HG03520 (cell line): Measurements from ENCODE around the gene NEU4.

Source experiments
- ATAC-seq: cut with Tn5 transposase; IDR thresholded peaks from one replicate; pipeline ENCODE4 v1.9.1; 2021; ENCODE audit warnings: mild to moderate bottlenecking, moderate library complexity; ENCODE audit not compliant: unreplicated experiment

The NEU4 gene

DNA sequence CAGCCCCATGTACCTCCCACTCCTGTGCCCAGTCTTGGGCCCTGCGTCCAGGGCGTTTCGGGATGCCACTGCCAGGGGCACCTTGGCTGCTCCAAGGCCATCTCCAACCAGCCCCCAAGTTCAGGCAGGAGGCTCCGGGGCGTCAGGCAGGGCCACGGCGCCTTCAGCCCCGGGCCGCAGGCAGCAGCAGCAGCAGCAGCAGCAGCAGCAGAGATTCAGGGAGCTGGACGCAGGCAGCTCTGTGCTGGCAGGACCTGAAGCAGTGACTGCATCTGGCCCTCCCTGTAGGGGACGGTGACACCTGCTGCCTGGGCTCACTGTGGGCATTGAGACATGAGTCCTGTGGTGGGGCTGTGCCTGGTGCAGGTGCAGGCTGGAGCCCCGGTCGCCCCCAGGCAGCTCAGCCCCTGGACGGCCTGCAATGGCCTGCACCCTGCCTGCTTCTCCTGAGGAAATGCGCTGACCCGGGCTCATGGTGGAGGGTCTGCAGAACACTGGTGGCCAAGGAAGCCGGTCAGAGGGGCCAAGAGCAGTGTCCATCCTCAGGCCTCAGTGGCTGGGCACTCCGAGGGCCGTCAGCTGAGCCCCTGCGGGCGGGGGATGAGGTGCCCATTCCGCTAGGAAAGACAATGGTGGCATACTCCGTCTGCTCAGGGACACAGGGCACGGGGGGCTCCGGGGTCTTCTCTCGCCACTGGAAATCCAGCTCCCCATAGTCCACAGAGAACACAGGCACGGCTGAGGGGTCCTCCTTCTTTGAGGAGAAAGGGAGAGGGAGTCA is 41.7 kb downstream of the NEU4 start:
- ATAC-seq, result no peak

DNA sequence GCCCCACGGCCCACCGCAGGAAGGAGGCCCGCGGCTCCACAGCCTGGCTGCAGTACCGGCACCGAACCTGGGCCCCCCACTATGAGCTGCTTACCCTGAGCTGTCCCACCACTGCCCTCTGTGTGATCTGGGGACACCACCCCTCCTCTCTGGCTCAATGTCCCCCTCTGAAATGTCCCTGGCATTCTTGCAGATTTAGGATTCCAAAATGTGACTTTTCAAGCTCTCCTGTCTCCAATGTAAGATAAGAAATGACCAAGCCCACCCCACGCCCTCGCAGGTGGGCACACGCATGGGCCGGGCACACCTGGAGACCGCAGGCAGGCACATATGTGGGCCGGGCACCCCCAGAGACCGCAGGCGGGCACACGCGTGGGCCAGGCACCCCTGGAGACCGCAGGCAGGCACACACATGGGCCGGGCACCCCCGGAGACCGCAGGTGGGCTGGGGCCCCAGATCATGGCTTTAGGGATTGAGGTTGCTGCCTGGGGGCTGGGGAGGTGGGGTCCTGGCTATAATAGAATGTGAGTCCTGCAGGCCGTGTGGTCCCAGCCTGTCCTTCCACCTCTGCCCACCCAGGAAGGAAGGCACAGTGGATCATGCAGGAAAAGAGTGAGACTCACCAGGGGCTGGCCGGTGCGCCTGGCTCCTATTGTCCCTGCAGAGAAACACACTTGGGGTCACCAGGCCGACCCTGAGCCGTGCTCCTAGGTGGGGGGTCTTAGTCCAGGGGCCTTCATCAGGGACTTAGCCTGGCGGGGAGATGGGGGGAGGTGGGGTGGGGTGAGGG is 42.5 kb downstream of the NEU4 start:
- ATAC-seq, result no peak

DNA sequence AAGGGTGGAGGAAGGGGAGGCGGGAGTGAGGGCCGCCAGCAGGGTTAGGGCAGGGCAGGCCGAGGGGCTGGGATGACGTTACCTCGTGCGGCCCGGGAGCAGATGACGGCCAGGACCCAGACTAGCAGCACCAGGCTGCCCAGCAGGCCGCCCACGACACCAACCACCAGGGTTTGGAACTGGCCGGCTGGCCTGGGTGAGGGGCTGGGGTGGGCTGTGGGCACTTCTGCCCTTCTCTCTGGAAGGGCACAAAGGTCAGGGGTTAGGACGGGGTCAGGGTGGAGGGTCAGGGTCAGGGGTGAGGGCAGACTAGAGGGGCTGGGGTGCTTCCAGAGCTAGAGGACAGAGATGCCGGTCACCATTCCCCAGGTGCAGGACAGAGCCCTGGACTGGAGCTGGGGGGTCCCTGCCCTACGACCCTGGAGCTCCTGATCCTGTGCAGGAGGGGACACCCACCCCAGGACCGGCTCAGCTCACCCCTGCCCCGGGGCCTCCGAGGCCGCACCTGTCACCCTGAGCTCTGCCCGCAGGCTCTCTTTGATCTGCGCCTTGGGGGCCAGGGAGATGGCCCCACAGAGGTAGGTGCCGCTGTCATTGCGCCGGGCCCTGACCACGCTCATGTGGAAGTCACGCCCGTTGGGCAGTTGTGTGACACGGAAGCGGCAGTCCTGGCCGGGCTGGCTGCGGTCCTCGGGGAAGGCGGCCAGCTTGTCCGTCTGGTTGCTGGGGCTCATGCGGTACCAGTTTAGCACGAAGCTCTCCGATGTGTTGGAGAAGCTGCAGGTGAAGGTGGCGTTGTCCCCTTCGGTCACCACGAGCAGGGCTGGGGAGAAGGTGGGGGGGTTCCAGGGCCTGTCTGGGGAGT is 43.4 kb downstream of the NEU4 start:
- ATAC-seq, result no peak

GRCh38 chr2:241852981-241853631 is 44.1 kb downstream of the NEU4 start:
- ATAC-seq, result no peak

- no peak for ATAC-seq
These were observed 44.8 kb downstream of the NEU4 start for GRCh38 chr2:241853651-241854341.

DNA sequence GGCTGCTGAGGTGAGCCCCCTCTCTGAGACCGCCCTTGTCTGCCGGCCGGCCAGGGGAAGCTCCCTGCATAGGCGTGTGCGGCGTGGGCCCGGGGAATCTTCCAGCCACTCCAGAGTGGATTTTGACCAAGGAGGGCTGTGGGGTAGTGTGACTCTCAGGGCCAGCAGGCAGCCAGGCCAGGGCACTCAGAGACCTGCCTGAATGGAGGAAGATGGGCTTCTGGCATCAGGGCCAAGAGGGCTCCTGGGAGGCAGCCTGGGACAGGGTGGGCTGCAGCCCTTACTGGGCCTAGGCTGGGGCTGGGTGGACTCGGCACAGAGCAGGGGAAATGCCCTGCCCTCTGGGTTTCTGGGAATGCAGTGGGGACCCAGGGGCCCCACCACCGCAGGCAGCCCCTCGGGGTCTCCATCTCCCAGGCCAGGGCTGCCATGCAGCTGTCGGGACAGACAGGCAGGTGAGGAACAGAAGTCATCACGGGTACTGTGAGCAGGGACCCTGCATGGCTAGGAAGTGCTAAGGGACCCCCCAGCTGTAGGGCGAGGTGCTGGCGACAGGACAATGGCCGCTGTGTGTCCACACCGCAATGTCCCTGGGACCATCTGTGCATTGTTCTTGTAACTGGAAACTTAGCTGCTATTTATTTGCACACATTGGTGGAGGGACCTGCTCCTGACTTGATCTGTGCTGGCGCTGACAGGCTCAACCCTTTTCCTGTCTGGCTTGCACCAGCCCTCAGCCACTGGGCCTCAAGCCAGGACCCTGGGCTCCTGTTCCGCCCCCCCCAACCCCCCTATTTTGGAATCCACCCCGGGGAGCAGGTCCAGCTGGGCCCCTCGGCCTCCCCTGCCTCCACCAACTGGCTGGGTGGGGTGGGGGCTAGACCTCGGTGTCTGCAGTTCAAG is 45.6 kb downstream of the NEU4 start:
- ATAC-seq, result no peak

DNA sequence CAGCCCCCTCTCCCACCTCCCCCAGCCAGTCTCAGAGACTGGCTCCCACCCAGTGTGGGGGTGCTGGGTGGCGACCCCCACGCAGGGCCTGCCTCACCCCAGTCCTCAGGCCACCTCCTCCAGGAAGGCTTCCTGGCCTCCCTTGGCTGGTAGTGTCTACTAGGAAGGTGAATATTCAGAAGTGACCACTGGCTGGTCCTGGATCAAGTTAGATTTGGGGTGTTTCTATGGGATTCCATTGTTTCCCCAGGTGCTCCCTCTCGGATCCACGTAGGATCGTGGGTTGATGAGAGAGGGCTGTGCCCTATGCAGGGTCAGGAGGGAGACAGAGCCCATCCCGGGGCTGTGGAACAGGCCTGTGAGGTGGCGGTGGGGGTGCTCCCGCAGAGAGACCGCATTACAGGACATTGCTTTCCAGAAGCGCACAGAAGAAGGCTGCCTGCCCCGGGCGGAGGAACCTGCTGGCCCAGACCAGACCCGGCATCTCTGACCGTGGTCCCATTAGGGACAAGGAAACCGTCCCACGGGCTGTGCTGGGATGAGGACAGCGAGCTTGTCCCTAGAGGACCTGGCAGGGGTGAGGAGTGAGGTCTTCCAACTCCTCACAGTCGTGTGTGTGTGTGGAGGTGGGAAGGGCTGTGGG is 46.4 kb downstream of the NEU4 start:
- no peak for ATAC-seq

DNA sequence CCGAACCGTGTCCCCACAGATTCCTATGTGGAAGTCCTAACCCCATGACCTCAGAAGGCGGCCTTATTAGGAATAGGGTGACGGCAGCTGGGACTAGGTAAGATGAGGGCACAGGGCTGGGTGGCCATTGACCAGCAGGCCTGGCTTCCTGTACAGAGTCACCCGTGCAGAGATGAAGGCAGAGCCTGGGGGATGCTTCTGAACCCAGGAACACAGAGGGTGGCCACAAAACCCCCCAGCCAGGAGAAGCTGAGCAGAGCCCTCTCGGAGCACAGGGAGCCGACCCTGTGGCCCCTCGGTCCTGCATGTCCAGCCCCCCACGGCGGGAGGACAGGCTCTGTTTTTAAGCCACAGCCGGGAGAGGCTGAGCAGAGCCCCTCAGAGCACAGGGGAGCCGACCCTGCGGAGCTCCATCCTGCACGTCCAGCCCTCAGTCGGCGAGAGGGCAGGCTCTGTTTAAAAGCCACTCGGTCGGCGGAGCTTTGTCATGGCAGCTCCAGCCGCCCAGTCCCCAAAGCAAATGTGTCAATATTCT is 47.0 kb downstream of the NEU4 start:
- no peak for ATAC-seq

DNA sequence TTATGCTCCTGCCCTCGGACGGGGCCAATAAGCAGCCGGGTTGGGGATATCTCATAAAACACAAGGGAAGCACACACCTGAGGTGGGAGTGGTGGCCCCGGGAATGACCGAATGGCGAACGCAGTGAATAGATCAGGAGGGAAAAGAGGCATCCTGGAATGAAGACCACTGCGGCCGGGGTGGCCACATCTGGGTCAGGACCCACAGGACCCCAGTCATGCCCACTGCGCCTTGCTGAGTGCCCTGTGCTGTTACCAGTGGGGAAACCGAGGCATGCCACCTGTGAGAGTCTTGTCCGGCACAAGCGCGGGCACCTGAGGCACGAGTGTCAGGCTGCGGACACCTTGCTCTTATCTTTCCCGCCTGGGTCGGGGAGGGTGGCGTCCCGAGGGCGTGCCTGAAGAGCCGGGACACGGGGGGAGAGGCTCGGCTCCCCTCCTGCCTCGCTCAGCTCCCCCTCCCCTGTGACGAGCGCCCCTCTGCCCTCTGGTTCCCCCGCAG is 48.1 kb downstream of the NEU4 start:
- ATAC-seq, result no peak

DNA sequence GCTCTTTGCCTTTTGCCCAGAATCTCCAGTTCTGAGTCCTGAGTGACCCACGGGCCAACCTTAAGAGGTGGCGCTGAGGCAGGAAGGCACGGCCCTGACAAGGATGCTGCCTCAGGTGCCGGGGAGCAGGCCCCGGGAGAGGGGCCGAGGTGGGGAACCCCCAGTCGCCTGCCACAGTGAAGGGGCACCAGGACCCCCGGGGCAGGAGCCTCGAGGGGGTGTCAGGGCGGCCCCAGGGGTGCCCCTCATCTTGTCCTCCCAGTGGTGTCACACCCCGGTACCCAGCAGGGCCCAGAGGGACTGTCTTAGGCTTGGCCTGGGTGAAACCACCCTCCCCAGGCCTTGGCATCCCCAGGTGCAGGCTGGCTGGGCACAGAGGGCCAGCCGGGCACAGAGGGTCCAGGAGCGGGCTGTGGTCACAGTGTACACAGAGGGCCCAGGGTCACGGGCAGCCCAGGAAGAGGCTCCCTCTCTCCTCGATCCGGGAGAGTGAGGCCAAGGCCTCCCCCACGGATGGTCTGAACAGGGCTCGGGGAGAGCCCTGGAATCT is 48.7 kb downstream of the NEU4 start:
- ATAC-seq, result no peak

- no peak for ATAC-seq
These were observed 49.4 kb downstream of the NEU4 start, which contains the start of gene PDCD1 for GRCh38 chr2:241858206-241859016. Gene PDCD1 (minus strand): TSS chr2:241858894. CDS start chr2:241858838, 56 bp downstream.

DNA sequence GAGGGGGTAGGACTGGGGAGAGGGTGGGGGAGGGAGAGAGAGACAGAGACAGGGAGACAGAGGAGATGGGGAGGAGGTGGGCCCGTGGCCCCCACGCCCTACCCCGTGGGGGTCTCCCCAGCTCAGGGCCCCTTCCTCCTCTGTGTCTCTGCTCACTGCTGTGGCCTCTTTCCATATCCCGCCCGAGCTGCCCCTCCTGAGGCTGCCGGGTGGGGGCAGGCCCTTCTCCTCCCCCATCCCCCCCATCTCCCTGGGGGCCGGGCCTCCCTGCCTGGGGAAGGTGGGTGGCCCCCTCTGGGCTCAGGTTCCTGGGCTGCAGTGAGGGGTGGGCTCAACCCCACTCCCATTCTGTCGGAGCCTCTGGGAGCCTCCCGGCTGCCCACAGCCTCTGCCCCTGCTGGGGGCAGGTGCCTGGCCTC is 50.0 kb downstream of the NEU4 start:
- ATAC-seq, result no peak

- ATAC-seq, result no peak
These were observed 50.6 kb downstream of the NEU4 start for GRCh38 chr2:241859436-241860183.

GRCh38 chr2:241860184-241861078 is 51.4 kb downstream of the NEU4 start:
- no peak for ATAC-seq

- ATAC-seq, result no peak
These were observed 52.3 kb downstream of the NEU4 start for GRCh38 chr2:241861264-241861663.
